ENCODE data around the gene SYNGR3.
A peak's percentile ranks its signal among the peaks of the same experiment; 100 is the strongest.

Gene SYNGR3

DNA sequence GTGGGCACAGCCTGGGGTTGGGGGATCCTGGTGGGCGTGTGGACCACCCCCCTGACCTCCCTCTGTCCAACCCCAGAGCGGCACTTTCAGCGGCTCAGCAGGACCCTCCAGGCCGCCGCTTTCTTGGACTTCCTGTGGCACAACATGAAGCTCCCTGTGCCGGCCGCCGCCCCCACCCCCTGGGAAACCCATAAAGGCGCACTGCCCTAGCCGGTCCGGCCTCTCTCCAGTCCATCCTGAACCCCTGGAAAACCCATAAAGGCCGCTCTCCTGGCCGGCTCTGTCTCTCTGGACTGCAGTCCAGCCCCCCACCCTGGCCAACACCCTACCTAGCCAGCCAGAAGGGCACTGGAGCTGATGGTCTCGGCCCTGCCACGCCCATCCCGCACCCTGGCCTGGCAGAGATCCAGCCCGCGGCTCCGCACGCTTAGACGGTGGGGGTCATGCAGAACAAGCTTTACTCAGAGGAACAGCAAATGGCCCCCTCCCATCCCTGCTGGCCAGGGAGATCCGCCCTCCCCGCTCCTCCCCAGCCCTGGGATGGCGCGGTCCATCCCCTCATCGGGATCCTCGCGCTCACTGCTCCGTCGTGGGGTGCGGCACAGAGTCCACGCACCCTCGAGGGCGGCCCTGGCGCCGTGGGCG, 11.2 kb upstream of the SYNGR3 start:
- no peak for DNase-seq

DNA sequence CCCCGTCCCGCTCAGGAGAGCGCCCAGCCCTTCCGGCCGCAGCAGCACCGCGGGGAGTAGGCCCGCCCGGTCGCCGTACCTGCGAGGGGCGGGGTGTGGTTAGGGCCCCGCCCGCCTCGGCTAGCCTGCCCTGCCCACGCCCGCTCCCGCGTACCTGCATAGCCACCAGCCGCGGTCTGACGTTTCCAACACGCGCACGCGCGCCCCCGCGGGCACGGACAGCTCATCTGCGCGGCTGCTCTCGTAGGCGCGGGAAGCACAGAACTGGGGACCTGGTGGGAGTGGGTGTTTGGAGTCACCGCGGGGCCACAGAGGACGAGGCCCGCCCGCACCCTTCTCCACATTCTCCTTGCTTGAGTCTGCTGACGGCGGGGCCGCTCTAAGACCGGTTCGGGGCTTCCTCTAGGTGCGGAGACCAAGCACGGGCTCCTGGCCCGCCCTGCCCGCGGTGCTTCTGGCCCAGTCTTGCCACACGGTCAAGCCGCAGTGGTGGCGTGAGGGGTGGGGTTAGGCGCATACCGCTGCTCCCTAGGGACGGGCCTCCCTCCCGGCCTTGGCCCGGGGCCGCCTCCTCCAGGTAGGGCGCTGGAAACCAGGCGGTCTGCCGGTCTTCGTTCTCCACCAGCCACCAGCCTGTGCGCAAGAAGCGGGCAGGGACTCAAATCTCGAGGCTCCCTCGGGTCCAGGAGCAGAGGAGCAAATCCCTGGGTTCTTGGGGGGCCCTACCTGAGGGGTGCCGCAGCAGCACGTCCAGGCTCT, 10.3 kb upstream of the SYNGR3 start:
- peak; percentile 48 for DNase-seq

DNA sequence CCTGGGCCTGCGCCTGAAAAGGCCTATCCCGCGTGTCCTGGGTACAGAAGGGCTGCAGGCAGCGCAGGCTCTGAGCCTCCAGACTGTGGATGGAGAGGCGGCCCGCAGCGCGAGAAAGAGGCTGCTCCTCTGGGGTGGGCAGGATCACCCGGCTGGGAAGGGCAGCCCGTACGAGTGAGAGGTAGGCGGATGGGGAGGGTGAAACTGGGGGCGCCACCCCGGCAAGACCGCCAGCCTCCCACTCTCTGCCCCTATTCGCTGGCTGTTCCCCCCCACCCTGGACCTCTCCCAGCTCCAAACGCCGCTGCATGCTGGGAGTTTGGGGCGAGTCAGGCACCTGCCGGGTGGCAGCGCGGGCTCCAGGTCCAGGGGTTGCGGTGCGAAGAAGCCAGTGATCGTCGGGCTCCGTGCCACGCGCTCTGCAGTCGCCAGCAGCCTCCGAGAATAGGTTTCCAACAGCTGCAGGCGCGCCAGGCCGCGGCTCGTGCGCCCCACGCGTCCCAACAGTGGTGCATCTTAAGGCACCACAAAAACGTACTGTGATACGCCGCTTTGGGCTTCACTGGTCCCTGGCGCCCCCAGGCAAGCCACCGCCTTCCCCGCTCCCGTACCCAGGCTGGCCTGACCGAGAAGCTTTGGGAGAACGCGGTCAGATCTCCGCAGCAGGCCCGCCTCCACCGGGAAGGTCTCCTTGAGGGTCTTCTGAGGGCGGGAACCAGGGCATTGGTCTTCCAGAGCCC, 9.6 kb upstream of the SYNGR3 start:
- DNase-seq = no peak

DNA sequence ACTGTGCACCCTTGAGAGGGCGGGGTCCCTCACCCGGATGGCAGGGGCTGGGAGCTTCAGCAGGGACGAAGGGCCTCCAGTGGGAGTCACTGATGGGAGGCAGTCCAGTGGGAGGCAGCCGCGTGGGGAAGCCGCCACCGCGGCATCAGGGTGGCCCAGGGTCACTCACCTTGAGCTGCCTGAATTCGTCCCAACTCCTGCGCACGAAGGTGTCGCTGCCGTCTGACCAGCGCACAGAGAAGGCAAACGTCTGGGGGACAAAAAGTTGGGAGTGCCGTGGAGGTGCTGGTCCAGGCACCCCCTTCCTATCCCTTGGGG, 9.0 kb upstream of the SYNGR3 start:
- DNase-seq = no peak

DNA sequence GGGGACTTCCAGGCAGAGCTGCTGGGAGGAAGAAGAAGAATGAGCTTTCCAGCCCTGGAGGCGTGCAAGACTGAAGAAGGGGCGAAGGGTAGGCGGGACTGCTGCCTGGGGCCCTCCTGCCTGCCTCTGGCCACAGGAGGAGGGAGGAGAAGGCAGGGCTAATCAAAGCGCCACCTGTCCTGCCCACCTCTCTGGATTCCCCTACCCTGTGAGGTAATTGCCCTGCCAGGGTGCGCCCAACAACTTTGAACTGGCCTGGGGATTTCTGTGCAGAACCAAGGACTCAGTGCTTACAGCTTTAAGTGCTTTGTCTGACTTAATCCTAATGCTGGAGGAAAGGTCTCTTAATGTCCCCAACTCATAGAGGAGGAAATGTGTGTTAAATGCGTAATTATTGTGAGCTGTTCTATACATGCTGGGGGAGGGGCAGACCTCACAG, 8.4 kb upstream of the SYNGR3 start, which contains the start of gene NOXO1:
Gene NOXO1 (minus strand): TSS at position 72 of the 439 bp plus-strand sequence. CDS start 290 bp downstream, outside the sequence.
- DNase-seq = no peak

DNA sequence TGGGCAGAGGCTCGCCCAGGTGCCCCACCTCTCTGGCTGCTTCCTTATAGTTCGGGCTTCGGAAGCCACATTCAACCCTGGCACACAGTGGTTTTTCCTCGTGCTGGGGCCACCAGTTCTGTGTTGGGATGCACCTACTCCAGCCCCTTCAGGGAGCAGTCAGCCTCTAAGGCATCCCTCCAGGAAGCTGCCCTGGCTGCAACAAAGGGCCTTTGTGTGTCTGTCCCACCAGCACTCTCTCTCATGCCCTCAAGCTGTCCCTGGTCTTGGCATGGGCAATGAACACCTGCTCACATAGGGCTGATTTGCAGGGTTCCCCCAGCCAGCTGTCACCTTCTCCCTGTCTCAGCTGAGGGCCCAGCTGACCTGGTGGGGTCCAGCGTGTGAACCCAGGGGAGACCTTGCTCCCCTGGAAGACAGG, 7.7 kb upstream of the SYNGR3 start:
- DNase-seq = no peak

DNA sequence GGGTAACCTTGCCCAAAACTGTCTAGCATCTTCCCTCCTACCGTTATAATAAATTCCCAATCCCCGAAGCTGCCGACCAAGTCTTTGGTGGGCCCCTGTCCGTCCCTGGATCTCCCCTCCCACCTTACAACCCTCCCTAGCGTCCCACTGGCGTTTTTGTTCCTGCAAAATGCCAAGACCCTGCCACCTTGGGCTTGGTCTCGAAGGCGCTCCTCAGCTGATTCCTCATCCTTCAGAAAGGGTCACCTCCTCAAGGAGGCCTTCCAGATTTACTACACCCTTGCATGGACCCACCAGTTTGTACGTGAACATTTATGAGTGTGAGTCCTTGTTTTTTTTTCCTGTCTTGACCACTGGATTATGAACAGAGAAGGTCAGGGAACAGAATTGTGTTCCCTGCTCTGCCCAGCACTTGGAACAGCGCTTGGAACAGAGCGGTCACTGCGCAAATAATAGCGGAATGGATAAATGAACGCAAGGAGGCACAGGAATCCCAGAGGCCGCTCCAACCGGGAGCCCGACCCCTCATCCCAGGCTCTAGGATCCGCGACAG, 6.7 kb upstream of the SYNGR3 start:
- no peak for DNase-seq

DNA sequence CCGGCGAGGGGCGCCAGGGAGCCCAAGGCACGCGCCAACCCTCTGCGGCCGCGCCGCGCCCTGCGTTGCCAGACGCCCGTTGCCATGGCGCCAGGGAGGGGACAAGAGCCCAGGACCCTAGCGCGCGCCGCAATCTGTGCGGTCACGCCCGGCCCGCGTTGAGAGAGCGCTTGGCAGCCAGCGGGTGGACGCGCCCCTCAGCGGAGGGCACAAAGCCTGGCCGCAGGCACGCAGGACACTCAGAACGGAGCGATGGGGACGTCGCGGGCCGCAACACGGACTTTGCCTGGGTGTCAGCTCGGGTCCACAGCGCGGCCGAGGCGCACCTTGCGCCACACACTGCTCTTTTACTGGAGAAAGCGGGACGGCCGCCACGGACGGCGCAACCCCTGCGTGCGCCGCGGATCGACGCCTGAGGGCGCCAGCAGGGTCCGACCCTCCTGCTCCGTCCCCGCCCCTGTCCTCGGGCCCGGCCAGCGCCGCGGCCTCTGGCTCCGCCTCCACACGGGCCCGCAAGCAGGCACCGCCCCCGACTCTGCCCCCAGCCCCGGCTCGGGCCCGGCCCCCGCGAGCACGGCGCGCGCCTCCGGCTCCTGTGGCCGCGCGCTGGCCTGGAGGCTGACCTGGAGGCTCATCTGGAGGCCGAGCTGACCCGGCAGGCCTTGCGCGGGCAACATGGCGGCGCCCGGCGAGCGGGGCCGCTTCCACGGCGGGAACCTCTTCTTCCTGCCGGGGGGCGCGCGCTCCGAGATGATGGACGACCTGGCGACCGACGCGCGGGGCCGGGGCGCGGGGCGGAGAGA, 6.0 kb upstream of the SYNGR3 start, which contains the start of gene GFER:
Gene GFER (plus strand): TSS at position 650 of the 803 bp plus-strand sequence. CDS start 26 bp downstream, at position 676.
- peak; percentile 69 for DNase-seq

DNA sequence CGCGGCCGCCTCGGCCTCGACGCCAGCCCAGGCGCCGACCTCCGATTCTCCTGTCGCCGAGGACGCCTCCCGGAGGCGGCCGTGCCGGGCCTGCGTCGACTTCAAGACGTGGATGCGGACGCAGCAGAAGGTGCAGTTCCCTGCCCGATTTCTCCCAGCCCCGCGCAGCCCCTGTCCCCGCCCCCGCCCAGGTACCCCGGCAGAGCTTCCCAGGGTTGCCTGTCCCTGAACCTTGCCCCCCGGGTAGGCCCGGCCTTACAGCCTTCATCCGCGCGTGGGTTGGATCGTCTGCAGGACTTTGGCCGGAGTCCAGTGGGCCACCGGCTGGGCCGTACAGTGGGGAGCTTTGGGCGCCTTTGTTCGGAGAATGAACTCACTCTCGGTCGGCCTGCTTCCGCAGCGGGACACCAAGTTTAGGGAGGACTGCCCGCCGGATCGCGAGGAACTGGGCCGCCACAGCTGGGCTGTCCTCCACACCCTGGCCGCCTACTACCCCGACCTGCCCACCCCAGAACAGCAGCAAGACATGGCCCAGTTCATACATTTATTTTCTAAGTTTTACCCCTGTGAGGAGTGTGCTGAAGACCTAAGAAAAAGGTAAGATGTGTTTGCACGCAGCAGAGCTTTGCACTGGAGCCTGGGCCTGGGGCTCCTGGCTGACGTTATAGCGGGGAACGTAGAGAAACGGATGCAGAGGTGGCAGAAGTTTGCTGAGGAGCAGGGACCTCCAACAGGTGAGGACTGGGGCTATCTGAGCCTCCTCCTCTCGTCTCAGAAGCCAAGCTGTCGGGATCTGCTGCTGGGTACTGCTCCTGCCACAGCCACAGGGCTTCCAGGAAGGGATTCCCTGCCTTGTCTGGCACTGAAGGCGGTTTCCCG, 5.2 kb upstream of the SYNGR3 start:
- DNase-seq = no peak

DNA sequence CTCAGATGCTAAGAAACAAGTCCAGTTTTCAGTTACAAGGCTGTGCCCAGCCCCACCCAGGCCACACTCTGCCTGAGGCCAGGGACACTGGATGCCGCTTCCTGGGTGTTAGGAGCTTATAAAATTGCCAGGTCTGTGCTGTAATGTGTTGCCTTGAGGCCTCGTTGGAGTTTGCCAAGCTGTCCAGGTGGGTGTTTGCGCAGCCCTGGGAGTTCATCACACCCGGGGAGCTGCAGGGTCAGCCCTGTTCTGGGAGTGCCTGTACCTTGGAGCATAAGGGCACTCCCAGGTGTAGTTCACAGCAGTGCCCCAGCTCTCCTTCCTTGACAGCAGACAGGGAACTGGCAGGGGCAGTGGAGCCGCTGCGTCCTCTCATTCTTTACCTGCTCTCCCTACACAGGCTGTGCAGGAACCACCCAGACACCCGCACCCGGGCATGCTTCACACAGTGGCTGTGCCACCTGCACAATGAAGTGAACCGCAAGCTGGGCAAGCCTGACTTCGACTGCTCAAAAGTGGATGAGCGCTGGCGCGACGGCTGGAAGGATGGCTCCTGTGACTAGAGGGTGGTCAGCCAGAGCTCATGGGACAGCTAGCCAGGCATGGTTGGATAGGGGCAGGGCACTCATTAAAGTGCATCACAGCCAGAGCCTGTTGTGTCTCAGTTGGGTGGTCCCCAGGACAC, 4.2 kb upstream of the SYNGR3 start:
- no peak for DNase-seq

DNA sequence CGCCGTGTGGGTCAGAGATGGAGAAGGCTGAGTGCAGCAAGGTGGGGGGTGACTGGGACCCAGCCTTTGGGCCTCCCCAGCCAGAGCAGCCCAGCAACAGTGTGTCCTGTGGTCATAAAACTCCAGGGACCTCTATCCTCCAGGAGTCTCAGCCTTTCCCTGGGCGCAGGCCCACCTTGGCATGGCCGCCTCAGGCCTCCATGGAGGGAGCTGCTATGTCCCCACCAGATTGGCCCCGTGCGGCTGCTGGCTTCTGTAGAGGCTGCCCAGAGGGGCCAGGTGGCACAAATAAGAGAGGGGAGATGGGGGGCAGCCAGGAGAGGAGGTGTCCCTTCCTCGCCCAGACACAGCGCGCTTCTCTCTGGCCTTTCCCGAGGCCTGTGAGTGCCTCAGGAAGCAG, 2.6 kb upstream of the SYNGR3 start:
- no peak for DNase-seq

DNA sequence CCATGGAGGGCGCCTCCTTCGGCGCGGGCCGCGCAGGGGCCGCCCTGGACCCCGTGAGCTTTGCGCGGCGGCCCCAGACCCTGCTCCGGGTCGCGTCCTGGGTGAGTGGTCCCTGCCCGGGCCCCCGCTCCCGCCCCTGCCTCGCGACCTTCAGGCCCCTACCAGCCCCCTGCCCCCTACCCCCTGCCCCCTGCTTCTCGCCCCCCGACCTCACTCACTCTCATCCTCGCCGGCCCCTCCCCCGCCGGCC, 256 bp downstream of the SYNGR3 start:
- no peak for DNase-seq

DNA sequence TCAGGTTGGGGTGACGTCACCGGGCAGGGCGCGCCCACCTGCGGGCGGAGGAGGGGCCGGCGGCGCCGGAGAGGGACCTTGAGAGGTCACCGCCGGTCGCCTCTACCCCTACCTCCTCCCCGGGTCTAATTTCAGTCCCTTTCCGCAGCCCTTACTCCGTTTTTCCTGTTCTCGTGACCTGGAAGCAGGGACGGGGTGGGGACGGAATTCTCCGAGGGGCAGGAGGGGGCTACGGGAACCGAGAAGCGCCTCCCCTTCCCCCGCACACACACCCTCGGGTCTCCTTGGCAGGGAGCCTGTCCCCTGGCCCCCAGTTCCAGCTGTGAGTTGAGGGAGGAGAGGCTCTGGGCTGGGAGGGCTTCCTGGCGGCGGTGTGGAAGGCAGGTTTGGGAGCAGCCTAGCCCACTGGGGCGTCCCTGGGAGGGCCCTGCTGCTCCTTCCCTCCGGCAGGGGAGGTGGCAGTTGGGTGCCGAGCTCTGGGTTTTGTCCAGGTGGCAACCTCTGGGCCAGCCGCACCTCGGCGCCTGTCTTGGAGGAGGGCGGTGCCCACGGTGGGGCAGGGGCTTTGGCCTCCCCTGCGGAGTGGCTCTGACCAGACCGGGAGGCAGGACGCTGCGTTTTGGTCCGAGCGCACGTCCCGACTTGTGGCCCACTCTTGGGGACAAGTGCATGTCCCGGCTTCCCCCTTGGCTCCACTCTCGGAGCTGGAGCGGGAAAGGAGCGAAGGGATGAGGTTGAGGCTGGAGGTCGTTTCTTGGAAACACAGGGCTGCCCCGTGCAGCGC, 773 bp downstream of the SYNGR3 start:
- DNase-seq = no peak

DNA sequence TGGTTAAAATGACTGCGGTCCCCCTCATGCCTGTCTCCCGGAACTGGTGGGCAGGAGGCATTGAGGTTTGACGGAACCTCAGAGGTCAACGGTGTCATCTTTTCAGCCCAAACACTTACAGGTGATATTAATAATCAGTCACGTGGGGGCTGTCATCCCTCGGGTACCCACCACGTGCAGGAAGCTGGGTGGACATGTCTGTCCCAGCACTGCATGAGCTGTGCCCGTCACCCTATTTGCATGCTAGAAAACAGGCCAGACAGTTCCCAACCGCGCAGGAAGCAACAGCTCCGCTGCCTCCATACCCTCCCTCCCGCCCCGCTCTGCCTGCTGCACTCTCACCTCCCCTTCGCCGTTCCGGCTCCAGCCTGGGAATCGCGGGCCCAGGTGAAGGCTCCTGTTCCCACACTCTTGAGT, 1.4 kb downstream of the SYNGR3 start:
- no peak for DNase-seq

DNA sequence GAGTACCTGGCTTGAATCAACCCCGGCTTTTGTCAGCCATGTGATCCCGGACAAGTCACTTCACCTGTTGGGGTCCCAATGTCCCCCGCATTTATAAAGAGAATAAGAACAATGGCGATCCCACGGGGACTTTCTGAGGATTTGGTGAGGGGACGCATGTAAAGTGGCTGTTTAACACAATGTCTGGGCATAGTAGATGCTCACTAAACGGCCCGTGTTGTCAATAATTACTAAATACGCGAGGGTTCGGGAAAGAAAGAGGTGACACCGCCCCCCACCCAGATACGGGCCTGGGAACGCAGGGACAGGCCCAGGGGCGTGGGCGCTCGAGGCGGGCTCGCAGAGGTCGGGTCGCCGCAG, 1.8 kb downstream of the SYNGR3 start:
- DNase-seq = no peak

DNA sequence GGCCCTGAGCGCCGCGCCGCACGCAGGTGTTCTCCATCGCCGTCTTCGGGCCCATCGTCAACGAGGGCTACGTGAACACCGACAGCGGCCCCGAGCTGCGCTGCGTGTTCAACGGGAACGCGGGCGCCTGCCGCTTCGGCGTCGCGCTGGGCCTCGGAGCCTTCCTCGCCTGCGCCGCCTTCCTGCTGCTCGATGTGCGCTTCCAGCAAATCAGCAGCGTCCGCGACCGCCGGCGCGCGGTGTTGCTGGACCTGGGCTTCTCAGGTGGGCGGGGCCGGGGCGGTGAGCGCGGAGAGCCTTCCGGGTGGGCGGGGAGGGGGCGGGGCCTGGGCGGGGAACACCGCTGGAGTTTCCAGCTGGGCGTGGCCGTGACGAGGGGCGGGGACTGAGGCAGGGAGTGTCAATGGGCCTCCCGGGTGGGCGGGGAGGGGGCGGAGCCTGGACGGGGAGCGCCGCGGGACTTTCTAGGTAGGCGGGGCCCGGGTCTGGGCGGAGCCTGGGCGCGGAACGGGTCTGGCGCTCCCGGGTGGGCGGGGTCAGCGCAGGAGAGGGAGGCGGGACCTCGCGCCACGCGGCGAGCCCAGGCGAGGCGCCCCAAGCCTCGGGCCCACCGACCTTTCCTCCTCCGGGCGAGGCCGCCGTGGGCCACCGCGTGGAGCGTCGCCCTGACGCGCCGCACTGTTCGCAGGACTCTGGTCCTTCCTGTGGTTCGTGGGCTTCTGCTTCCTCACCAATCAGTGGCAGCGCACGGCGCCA, 2.4 kb downstream of the SYNGR3 start:
- DNase-seq = peak; percentile 99

DNA sequence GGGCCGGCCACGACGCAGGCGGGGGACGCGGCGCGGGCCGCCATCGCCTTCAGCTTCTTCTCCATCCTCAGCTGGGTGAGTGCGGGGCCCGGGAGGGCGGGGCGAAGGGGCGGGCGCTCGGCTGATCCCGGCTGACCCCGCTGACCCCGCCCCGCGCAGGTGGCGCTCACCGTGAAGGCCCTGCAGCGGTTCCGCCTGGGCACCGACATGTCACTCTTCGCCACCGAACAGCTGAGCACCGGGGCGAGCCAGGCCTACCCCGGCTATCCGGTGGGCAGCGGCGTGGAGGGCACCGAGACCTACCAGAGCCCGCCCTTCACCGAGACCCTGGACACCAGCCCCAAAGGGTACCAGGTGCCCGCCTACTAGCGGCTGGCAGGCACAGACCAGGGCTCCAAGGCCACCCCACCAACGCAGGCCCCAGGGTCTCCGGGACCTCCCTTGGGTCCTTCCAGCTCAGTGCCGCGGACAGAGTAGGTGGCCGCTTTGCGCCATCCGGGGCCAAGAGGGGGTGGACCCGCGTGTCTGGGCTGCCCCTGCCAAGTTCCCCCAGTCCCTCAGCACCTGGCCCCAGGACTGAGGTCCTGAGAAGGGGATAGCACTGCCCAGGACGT, 3.0 kb downstream of the SYNGR3 start:
- DNase-seq = no peak

DNA sequence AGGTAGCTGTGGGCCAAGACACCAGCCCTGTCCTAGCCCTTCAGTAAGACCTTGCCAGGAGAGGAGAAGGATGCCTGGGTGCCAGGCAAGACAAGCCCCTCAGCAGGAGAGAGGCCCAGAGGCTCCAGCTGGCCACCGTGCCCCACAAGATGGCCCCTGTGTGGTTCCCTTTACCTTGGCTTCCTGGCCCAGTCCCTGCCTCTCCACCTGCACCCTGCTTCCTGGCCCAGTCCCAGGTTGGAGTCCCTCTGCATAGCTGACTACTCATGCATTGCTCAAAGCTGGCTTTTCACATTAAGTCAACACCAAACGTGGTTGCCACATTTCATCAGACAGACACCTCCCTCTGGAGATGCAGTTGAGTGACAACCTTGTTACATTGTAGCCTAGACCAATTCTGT, 4.0 kb downstream of the SYNGR3 start:
- no peak for DNase-seq

Data from stimulated activated CD4-positive, alpha-beta T cell treated with anti-CD3 and anti-CD28 coated beads, Interleukin-12 subunit alpha, Interleukin-12 subunit beta, amount 100 ng/mL, for 4 hours (primary cell).